ENCODE results near the gene RFPL3. TPM values are rescaled to one million over a fixed set of nuclear protein-coding genes. Genes with fewer than 3 reads are reported as not detected.
"Not testable (repeated sequence)": the region's sequence is repeated elsewhere in the genome, so short reads cannot be mapped to it uniquely, and the experiment has no call there.

RFPL3 gene
- polyA plus RNA-seq (0.50 TPM in 1 of 2 replicates, not detected in the other), polyA minus RNA-seq (not detected in 2 replicates)

DNA sequence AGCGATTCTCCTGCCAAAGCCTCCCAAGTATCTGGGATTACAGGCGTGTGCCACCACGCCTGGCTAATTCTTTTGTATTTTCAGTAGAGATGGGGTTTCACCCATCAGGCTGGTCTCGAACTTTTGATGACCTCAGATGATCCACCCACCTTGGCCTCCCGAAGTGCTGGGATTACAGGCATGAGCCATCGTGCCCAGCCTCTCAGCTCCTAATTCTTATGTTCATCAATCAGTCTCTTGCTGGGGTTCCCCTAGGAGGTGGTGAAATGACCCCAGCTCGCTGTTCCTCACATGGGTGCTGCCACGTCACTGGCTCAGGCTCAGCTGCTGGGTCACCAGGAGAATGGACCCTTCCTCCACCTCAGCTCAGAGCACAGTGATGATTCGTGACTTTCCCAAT is at the start of gene RFPL3:
Gene RFPL3, plus strand, starts transcription at position 301 of the 400 bp plus-strand sequence. CDS start 205 bp downstream, outside the sequence.
- not testable (repeated sequence) for H4K20me1 ChIP-seq (ENCODE audit: insufficient read depth)

DNA sequence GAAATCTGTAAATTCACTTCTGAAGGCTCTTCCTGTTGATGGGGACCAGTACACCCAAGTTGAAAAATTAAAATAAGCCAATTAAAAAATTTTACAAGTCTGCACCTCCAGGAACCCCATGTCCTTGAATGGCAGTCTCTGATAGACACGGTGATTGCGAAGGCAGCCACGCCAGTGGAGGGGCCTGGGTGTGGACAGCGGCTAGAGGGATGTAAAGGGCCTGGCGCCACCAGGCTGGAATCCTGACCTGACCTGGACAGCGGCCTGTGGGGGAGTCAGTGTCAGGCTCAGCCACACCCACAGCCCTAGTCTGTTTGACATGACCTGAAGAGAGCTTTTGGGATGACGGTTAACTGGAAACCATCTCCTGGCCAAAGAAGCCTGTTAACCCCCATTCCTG is 49.5 kb upstream of the RFPL3 start:
- no peaks in the 10 kb centered on the region for H3F3A ChIP-seq (ENCODE audit: insufficient read depth, low read length, poor library complexity, severe bottlenecking)
- H3K4me3 ChIP-seq (ENCODE audit: low read length), result no peak overlapping the region
- no peak overlapping the region for H2AFZ ChIP-seq (ENCODE audit: low read depth, low read length)
- TF ChIP-seq RAD21 (conservative IDR thresholded peaks at IDR 0.05) (no peak), TAF1 (IDR thresholded peaks at IDR 0.05; ENCODE audit: low read depth) (no peak), POLR2AphosphoS5 (IDR thresholded peaks at IDR 0.05) (no peak), MXI1 (conservative IDR thresholded peaks at IDR 0.05; ENCODE audit: poor library complexity, severe bottlenecking) (no peak)
- TF ChIP-seq, protein P1, sequence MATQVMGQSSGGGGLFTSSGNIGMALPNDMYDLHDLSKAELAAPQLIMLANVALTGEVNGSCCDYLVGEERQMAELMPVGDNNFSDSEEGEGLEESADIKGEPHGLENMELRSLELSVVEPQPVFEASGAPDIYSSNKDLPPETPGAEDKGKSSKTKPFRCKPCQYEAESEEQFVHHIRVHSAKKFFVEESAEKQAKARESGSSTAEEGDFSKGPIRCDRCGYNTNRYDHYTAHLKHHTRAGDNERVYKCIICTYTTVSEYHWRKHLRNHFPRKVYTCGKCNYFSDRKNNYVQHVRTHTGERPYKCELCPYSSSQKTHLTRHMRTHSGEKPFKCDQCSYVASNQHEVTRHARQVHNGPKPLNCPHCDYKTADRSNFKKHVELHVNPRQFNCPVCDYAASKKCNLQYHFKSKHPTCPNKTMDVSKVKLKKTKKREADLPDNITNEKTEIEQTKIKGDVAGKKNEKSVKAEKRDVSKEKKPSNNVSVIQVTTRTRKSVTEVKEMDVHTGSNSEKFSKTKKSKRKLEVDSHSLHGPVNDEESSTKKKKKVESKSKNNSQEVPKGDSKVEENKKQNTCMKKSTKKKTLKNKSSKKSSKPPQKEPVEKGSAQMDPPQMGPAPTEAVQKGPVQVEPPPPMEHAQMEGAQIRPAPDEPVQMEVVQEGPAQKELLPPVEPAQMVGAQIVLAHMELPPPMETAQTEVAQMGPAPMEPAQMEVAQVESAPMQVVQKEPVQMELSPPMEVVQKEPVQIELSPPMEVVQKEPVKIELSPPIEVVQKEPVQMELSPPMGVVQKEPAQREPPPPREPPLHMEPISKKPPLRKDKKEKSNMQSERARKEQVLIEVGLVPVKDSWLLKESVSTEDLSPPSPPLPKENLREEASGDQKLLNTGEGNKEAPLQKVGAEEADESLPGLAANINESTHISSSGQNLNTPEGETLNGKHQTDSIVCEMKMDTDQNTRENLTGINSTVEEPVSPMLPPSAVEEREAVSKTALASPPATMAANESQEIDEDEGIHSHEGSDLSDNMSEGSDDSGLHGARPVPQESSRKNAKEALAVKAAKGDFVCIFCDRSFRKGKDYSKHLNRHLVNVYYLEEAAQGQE (IDR thresholded peaks at IDR 0.05; ENCODE audit: borderline replicate concordance), result no peak
- no peaks in the 10 kb centered on the region for H3K79me2 ChIP-seq (replicated peaks; ENCODE audit: insufficient read depth, low read length)
- no peaks in the 10 kb centered on the region for H3K9me2 ChIP-seq (ENCODE audit: insufficient read depth, low read length)
- H4K20me1 ChIP-seq (ENCODE audit: insufficient read depth), result no peaks in the 10 kb centered on the region
- H3K4me2 ChIP-seq (ENCODE audit: low read length), result no peak overlapping the region
- no peak overlapping the region for H3K9ac ChIP-seq (ENCODE audit: low read length)
- no peaks in the 10 kb centered on the region for H3K36me3 ChIP-seq (ENCODE audit: insufficient read depth, low read length)
- no peaks in the 10 kb centered on the region for H3K9me3 ChIP-seq (ENCODE audit: low read length)
- H3K27ac ChIP-seq (ENCODE audit: low read length), result no peak overlapping the region
- H3K27me3 ChIP-seq (ENCODE audit: insufficient read depth, low read depth, low read length), result no peaks in the 10 kb centered on the region

More for the DNA sequence above, at the start of gene RFPL3:
- H3K4me3 ChIP-seq (ENCODE audit: low read length); H3K27me3 ChIP-seq (ENCODE audit: insufficient read depth, low read depth, low read length); H3K9me2 ChIP-seq (ENCODE audit: insufficient read depth, low read length); H3K27ac ChIP-seq (ENCODE audit: low read length); H3K9ac ChIP-seq (ENCODE audit: low read length); H2AFZ ChIP-seq (ENCODE audit: low read depth, low read length); H3F3A ChIP-seq (ENCODE audit: insufficient read depth, low read length, poor library complexity, severe bottlenecking); H3K4me2 ChIP-seq (ENCODE audit: low read length); H3K36me3 ChIP-seq (ENCODE audit: insufficient read depth, low read length); H3K79me2 ChIP-seq (replicated peaks; ENCODE audit: insufficient read depth, low read length); H3K9me3 ChIP-seq (ENCODE audit: low read length): not testable (repeated sequence)

DNA sequence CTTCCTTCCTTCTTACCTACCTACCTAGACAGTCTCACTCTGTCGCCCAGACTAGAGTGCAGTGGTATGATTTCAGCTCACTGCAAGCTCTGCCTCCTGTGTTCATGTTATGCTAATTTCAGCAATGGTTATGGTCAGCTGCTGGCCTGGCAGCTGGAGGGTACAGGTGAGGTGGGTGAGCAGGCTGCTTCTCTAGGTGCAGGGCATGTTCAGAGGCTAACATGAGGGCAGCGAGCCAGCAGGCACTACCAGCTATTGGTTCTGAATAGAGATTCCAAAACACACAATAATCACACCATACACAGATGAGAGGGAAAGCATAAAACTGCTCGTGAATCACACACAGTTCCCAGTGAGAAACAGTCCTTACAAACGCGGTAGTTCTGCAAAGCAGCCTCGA is 48.7 kb upstream of the RFPL3 start:
- Histone ChIP-seq H3K9me2 (ENCODE audit: insufficient read depth, low read length) (no peaks in the 10 kb centered on the region), H3K27ac (ENCODE audit: low read length) (no peak overlapping the region), H3K79me2 (replicated peaks; ENCODE audit: insufficient read depth, low read length) (no peaks in the 10 kb centered on the region), H2AFZ (ENCODE audit: low read depth, low read length) (no peak overlapping the region), H3K9me3 (ENCODE audit: low read length) (no peaks in the 10 kb centered on the region), H3K4me3 (ENCODE audit: low read length) (no peak overlapping the region), H3F3A (ENCODE audit: insufficient read depth, low read length, poor library complexity, severe bottlenecking) (no peaks in the 10 kb centered on the region), H4K20me1 (ENCODE audit: insufficient read depth) (no peaks in the 10 kb centered on the region), H3K27me3 (ENCODE audit: insufficient read depth, low read depth, low read length) (no peaks in the 10 kb centered on the region), H3K36me3 (ENCODE audit: insufficient read depth, low read length) (no peaks in the 10 kb centered on the region), H3K4me2 (ENCODE audit: low read length) (no peak overlapping the region), H3K9ac (ENCODE audit: low read length) (no peak overlapping the region)
- TF ChIP-seq EZH2 (IDR thresholded peaks at IDR 0.05; ENCODE audit: borderline replicate concordance, insufficient read depth, low read length, poor library complexity, severe bottlenecking) (no peak), MXI1 (conservative IDR thresholded peaks at IDR 0.05; ENCODE audit: poor library complexity, severe bottlenecking) (no peak), RAD21 (conservative IDR thresholded peaks at IDR 0.05) (no peak), SMC3 (conservative IDR thresholded peaks at IDR 0.05; ENCODE audit: poor library complexity) (no peak), POLR2AphosphoS5 (IDR thresholded peaks at IDR 0.05) (no peak), TAF1 (IDR thresholded peaks at IDR 0.05; ENCODE audit: low read depth) (no peak), EP300 (conservative IDR thresholded peaks at IDR 0.05; ENCODE audit: poor library complexity, severe bottlenecking) (no peak)
- TF ChIP-seq, protein P2, sequence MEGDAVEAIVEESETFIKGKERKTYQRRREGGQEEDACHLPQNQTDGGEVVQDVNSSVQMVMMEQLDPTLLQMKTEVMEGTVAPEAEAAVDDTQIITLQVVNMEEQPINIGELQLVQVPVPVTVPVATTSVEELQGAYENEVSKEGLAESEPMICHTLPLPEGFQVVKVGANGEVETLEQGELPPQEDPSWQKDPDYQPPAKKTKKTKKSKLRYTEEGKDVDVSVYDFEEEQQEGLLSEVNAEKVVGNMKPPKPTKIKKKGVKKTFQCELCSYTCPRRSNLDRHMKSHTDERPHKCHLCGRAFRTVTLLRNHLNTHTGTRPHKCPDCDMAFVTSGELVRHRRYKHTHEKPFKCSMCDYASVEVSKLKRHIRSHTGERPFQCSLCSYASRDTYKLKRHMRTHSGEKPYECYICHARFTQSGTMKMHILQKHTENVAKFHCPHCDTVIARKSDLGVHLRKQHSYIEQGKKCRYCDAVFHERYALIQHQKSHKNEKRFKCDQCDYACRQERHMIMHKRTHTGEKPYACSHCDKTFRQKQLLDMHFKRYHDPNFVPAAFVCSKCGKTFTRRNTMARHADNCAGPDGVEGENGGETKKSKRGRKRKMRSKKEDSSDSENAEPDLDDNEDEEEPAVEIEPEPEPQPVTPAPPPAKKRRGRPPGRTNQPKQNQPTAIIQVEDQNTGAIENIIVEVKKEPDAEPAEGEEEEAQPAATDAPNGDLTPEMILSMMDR (IDR thresholded peaks at IDR 0.05; ENCODE audit: poor library complexity, severe bottlenecking), result no peak
- TF ChIP-seq, protein P1 (IDR thresholded peaks at IDR 0.05; ENCODE audit: borderline replicate concordance), result no peak
